Prostate gland (tissue), 2 donors: ENCODE results near the gene OR2L13. TPM values are rescaled to one million over a fixed set of nuclear protein-coding genes. Genes with fewer than 3 reads are reported as not detected.
"Not testable (repeated sequence)": the region's sequence is repeated elsewhere in the genome, so short reads cannot be mapped to it uniquely, and the experiment has no call there.

Source experiments
- DNase-seq: peaks from one replicate; pipeline ENCODE4 v3.0.0-alpha.2; 2019; ENCODE audit warnings: low spot score
- H3K27ac ChIP-seq, 2 donors: fragments of 200-600 bp; sonication (generic); 2 replicates each; pipeline ENCODE4 v1.5.1; 2017 to 2019
- H3K27me3 ChIP-seq: fragments of 200-600 bp; sonication (generic); replicated peaks from 2 replicates; pipeline ENCODE4 v1.5.1; 2019; ENCODE audit not compliant: insufficient read depth
- H3K36me3 ChIP-seq, 2 donors: fragments of 200-600 bp; sonication (generic); 1 replicate in 1 of 2; 2 replicates in 1 of 2; pipeline versions ENCODE4 v1.5.1 to v1.8.1; 2017 to 2019
- H3K4me1 ChIP-seq: fragments of 200-600 bp; sonication (generic); replicated peaks from 2 replicates; pipeline ENCODE4 v1.5.1; 2019
- H3K4me3 ChIP-seq, 2 donors: fragments of 200-600 bp; sonication (generic); 2 replicates each; pipeline ENCODE4 v1.5.1; 2017 to 2019
- H3K9me3 ChIP-seq: fragments of 200-600 bp; sonication (generic); 2 replicates; pipeline ENCODE4 v1.5.1; 2017
- POLR2A ChIP-seq: fragments of 450-650 bp; IDR thresholded peaks from one replicate; pipeline ENCODE4 v1.6.1; 2016; ENCODE audit warnings: antibody characterized with exemption, mild to moderate bottlenecking
- POLR2AphosphoS5 ChIP-seq: sonication (generic); formaldehyde crosslinking; IDR thresholded peaks from one replicate; pipeline ENCODE4 v1.6.1; 2017; ENCODE audit warnings: antibody characterized with exemption
- WGBS: methylation state at CpG from one replicate; pipeline ENCODE4 v1.1.5; 2018; 5-methylcytosine and 5-hydroxymethylcytosine counted together
- intact Hi-C: fragments of 100-400 bp; cut with DNase I; formaldehyde crosslinking; loops from one replicate; pipeline ENCODE4 v1.14.2; 2022
- total RNA-seq, 2 donors: library from RNA; depleted of rRNA; stranded (reverse); fragments of >200 nt; gene quantifications; one replicate each; pipeline ENCODE4 v1.1.0, GENCODE V29; 2016
- TF ChIP-seq, protein P1 (sequence below), 4 experiments: fragments of 200-600 bp in 2 of 4; fragments of 450-650 bp in 2 of 4; sonication (generic) in 2 of 4; IDR thresholded peaks; 1 replicate in 3 of 4; 2 replicates in 1 of 4; pipeline ENCODE4 v1.5.1; 2016 to 2019; ENCODE audit warnings: antibody characterized with exemption in 4 of 4, mild to moderate bottlenecking in 2 of 4, moderate library complexity in 2 of 4

The OR2L13 gene
- total RNA-seq, 2 donors from 2014 or later = not detected

- H3K27ac ChIP-seq = no peak overlapping the region
- no peaks in the 10 kb centered on the region for H3K36me3 ChIP-seq
- H3K4me1 ChIP-seq = no peaks in the 10 kb centered on the region
- WGBS = 78% methylated on average over 2 of the region's 2 CpGs
- H3K4me3 ChIP-seq = no peak overlapping the region
- no peaks in the 10 kb centered on the region for H3K9me3 ChIP-seq
- intact Hi-C loops = no loop called here
- H3K27me3 ChIP-seq = no peaks in the 10 kb centered on the region
- DNase-seq = no peak
- TF ChIP-seq, protein P1, sequence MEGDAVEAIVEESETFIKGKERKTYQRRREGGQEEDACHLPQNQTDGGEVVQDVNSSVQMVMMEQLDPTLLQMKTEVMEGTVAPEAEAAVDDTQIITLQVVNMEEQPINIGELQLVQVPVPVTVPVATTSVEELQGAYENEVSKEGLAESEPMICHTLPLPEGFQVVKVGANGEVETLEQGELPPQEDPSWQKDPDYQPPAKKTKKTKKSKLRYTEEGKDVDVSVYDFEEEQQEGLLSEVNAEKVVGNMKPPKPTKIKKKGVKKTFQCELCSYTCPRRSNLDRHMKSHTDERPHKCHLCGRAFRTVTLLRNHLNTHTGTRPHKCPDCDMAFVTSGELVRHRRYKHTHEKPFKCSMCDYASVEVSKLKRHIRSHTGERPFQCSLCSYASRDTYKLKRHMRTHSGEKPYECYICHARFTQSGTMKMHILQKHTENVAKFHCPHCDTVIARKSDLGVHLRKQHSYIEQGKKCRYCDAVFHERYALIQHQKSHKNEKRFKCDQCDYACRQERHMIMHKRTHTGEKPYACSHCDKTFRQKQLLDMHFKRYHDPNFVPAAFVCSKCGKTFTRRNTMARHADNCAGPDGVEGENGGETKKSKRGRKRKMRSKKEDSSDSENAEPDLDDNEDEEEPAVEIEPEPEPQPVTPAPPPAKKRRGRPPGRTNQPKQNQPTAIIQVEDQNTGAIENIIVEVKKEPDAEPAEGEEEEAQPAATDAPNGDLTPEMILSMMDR (IDR thresholded peaks at IDR 0.05) = no peak
- TF ChIP-seq POLR2AphosphoS5 = no peak
- no peak for TF ChIP-seq POLR2A
Measured at GRCh38 chr1:248055261-248055660, 39.7 kb upstream of the OR2L13 start.

DNA sequence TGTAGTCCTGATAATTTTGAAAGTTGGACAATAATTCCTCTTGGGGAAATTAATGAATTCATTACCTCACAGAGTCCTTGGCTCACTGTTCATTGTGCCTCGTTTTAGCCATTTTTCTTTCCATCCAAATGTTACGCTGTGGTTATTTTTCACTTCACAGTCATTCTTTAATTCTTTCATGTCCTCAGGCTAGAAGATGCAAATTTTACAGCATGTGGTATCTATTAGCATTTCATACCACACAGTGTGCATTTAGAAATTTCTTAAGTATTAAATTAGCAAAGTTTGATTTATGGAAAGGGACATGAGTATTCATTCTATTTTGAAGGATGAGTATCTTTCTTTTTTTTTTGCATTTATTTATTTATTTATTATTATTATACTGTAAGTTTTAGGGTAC lies 29.9 kb upstream of the OR2L13 start:
- WGBS = 89% methylated on average over 2 of the region's 2 CpGs
- Histone ChIP-seq H3K9me3 (no peaks in the 10 kb centered on the region), H3K27me3 (no peaks in the 10 kb centered on the region)

DNA sequence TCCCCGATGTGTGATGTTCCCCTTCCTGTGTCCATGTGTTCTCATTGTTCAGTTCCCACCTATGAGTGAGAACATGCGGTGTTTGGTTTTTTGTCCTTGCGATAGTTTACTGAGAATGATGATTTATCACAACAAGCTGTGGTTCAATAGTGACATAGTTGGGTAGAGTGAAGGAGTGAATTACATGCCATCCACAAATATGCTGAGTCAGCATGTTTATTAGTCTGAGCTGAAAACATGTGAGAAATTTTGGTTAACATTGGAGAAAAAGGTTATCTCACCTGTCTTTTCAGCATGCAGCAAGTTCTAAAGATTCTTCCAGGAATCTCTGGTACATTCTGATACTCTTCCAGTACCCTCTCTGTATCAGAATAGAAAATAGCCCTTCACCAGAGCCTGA lies 29.4 kb upstream of the OR2L13 start:
- Histone ChIP-seq H3K27me3 (no peaks in the 10 kb centered on the region), H3K9me3 (no peaks in the 10 kb centered on the region), H3K36me3 (no peaks in the 10 kb centered on the region), H3K4me1 (no peaks in the 10 kb centered on the region), H3K4me3 (no peak overlapping the region), H3K27ac (no peak overlapping the region)
- TF ChIP-seq POLR2A = no peak
- WGBS = 96% methylated on average over 3 of the region's 3 CpGs
- DNase-seq = no peak
- intact Hi-C loops = no loop called here

More for the DNA sequence above, 29.9 kb upstream of the OR2L13 start:
- no peak overlapping the region for H3K4me3 ChIP-seq
- no peaks in the 10 kb centered on the region for H3K36me3 ChIP-seq
- DNase-seq = no peak
- intact Hi-C loops = no loop called here
- H3K27ac ChIP-seq = no peak overlapping the region
- TF ChIP-seq, protein P1 (IDR thresholded peaks at IDR 0.05) = no peak
- TF ChIP-seq POLR2A = no peak
- no peak for TF ChIP-seq POLR2AphosphoS5
- H3K4me1 ChIP-seq = no peaks in the 10 kb centered on the region

GRCh38 chr1:248083864-248084263 lies 11.1 kb upstream of the OR2L13 start:
- H3K4me1 ChIP-seq, H3K4me3 ChIP-seq, H3K36me3 ChIP-seq, H3K27ac ChIP-seq, H3K9me3 ChIP-seq, H3K27me3 ChIP-seq, DNase-seq, intact Hi-C loops: not testable (repeated sequence)
- 91% methylated on average over 7 of the region's 17 CpGs for WGBS

DNA sequence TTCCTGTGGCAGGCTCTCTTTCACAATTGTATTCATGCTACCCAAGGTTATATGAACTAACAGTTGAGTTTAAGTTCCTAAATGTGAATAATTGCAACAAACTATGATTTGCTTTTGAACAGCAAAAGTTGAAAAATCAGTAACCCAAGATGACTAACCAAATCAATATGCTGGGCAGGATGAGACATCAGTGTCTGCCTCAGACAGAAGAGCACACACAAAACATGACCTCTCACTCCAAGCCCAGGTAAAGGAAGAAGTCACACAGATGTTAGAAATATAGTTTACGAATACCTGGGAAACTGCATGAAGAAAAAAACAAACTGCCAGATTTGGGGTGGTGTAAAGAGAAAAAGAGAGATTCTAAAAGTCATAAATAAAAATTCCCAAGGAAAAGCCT lies 3.5 kb downstream of the OR2L13 start:
- intact Hi-C loops = no loop called here
- Histone ChIP-seq H3K27me3 (no peaks in the 10 kb centered on the region), H3K4me3 (no peak overlapping the region), H3K27ac (no peak overlapping the region), H3K9me3 (no peaks in the 10 kb centered on the region), H3K36me3 (no peaks in the 10 kb centered on the region), H3K4me1 (no peaks in the 10 kb centered on the region)
- 77% methylated on average over 1 of the region's 1 CpG for WGBS
- no peak for DNase-seq
- TF ChIP-seq, protein P1 (IDR thresholded peaks at IDR 0.05) = no peak
- no peak for TF ChIP-seq POLR2AphosphoS5
- TF ChIP-seq POLR2A = no peak

DNA sequence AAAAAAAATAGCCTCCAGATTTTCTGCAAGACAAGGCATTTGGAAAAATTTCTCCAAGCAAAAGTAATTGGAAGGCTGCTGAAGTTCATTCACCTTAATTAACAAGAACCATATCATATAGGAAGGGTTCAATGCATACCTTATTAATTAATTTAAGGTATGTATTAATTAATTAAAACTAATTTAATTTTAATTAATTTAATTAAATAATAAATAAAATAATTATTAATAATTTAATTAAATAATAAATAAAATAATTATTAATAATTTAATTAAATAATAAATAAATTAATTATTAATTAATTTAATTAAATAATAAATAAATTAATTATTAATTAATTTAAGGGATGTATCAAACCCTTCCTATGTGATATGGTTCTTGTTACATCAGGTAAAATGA lies 7.9 kb downstream of the OR2L13 start:
- no peak for DNase-seq
- H3K27ac ChIP-seq = no peak overlapping the region
- no peaks in the 10 kb centered on the region for H3K27me3 ChIP-seq
- TF ChIP-seq POLR2AphosphoS5 (no peak), POLR2A (no peak)
- TF ChIP-seq, protein P1 (IDR thresholded peaks at IDR 0.05) = no peak
- no peak overlapping the region for H3K4me3 ChIP-seq
- no peaks in the 10 kb centered on the region for H3K4me1 ChIP-seq
- intact Hi-C loops = no loop called here
- no peaks in the 10 kb centered on the region for H3K36me3 ChIP-seq
- no peaks in the 10 kb centered on the region for H3K9me3 ChIP-seq
